Endothelial cell of umbilical vein (primary cell): ENCODE data around the gene RAB8B. TPM values are rescaled to one million over a fixed set of nuclear protein-coding genes. Genes with fewer than 3 reads are reported as not detected.

Source experiments
- BruUV-seq: library from RNA; stranded (reverse); fragments of 400-500 nt; replicated peaks from 2 replicates; lab custom pipeline; 2021; lab: Mats Ljungman, UMichigan
- CTCF ChIA-PET: fragments of 300-600, 350-600 bp; sonication (Branson Sonifier 250); formaldehyde crosslinking; loops from one replicate; lab custom pipeline; 2021; ENCODE audit warnings: antibody characterized with exemption, inconsistent platforms; lab: Charles Lee
- POLR2A ChIA-PET: fragments of 300-600, 350-600 bp; sonication (Branson Sonifier 250); formaldehyde crosslinking; loops from one replicate; lab custom pipeline; 2021; ENCODE audit warnings: antibody characterized with exemption, inconsistent platforms; lab: Charles Lee
- DNase-seq: peaks from one replicate; pipeline ENCODE4 v3.0.0-alpha.2; 2011; ENCODE audit warnings: low read depth, low spot score
- FAIRE-seq: peaks from 2 replicates; lab custom pipeline; 2011; peaks lifted over from hg19 to GRCh38; lab: Jason Lieb, UNC
- H2AFZ ChIP-seq: 2 replicates; pipeline ENCODE4 v1.6.0; 2012; ENCODE audit warnings: low read depth, low read length, control low read depth, inconsistent platforms
- H3K27ac ChIP-seq: 2 replicates; pipeline ENCODE4 v1.5.1; 2011; ENCODE audit warnings: low read depth, mild to moderate bottlenecking, control low read depth, low read length, moderate library complexity; ENCODE audit not compliant: insufficient read depth
- H3K27me3 ChIP-seq, 2 experiments: 2 replicates each; pipeline versions ENCODE4 v1.6.0 to v1.6.1; 2011; ENCODE audit warnings: low read length in 2 of 2, mixed read lengths in 1 of 2; ENCODE audit not compliant: control insufficient read depth in 2 of 2, insufficient read depth in 2 of 2
- H3K36me3 ChIP-seq, 2 experiments: 2 replicates in 1 of 2; 3 replicates in 1 of 2; pipeline ENCODE4 v1.5.1; 2011; ENCODE audit warnings: low read length in 2 of 2, mild to moderate bottlenecking in 1 of 2, moderate library complexity in 1 of 2; ENCODE audit not compliant: control insufficient read depth in 2 of 2, insufficient read depth in 2 of 2; ENCODE audit errors: extremely low read depth in 1 of 2
- H3K4me1 ChIP-seq: 3 replicates; pipeline ENCODE4 v1.5.1; 2011; ENCODE audit warnings: mild to moderate bottlenecking, low read length; ENCODE audit not compliant: control insufficient read depth, insufficient read depth; ENCODE audit errors: extremely low read depth
- H3K4me2 ChIP-seq: 2 replicates; pipeline ENCODE4 v1.6.1; 2011; ENCODE audit warnings: low read length, control low read depth, mixed read lengths; ENCODE audit not compliant: insufficient read depth
- H3K4me3 ChIP-seq, 3 experiments: fragments of 200-600 bp in 1 of 3; sonication (generic), shearing (Covaris generic) in 1 of 3; replicated peaks in 1 of 3; 2 replicates each; pipeline ENCODE4 v1.5.1; 2011 to 2016; ENCODE audit warnings: control low read depth in 3 of 3, low read length in 3 of 3, mild to moderate bottlenecking in 2 of 3, inconsistent platforms in 1 of 3, low read depth in 1 of 3, moderate library complexity in 1 of 3; ENCODE audit not compliant: insufficient read depth in 1 of 3
- H3K79me2 ChIP-seq: 2 replicates; pipeline ENCODE4 v1.6.0; 2012; ENCODE audit warnings: low read length, inconsistent platforms; ENCODE audit not compliant: control insufficient read depth, insufficient read depth
- H3K9ac ChIP-seq: replicated peaks from 2 replicates; pipeline ENCODE3; 2011; ENCODE audit warnings: low read length, control low read depth; ENCODE audit not compliant: insufficient read depth; ENCODE audit errors: extremely low read depth
- H3K9me1 ChIP-seq: replicated peaks from 3 replicates; pipeline ENCODE4 v1.6.0; 2011; ENCODE audit warnings: mild to moderate bottlenecking, low read length; ENCODE audit not compliant: control insufficient read depth, insufficient read depth; ENCODE audit errors: extremely low read depth
- H3K9me3 ChIP-seq: replicated peaks from 2 replicates; pipeline ENCODE4 v1.5.1; 2012; ENCODE audit warnings: low read length, inconsistent platforms; ENCODE audit not compliant: control insufficient read depth, insufficient read depth
- H4K20me1 ChIP-seq: replicated peaks from 2 replicates; pipeline ENCODE3; 2011; ENCODE audit warnings: mild to moderate bottlenecking, low read length; ENCODE audit not compliant: control insufficient read depth, insufficient read depth; ENCODE audit errors: extremely low read depth
- EZH2 ChIP-seq: IDR thresholded peaks from 2 replicates; pipeline ENCODE4 v1.6.1; 2012; ENCODE audit warnings: borderline replicate concordance, low read depth, mild to moderate bottlenecking, moderate library complexity, low read length, inconsistent platforms; ENCODE audit not compliant: severe bottlenecking
- FOS ChIP-seq: IDR thresholded peaks from 2 replicates; pipeline ENCODE4 v1.6.1; 2011; ENCODE audit warnings: mild to moderate bottlenecking, low read length, moderate library complexity, borderline replicate concordance; ENCODE audit not compliant: insufficient read depth
- GATA2 ChIP-seq: IDR thresholded peaks from 2 replicates; pipeline ENCODE4 v1.7.0; 2011; ENCODE audit warnings: low read depth, mild to moderate bottlenecking, moderate library complexity, mixed read lengths, low read length; ENCODE audit not compliant: insufficient read length, insufficient read depth
- JUN ChIP-seq: IDR thresholded peaks from 2 replicates; pipeline ENCODE4 v1.6.1; 2011; ENCODE audit warnings: borderline replicate concordance, low read depth; ENCODE audit not compliant: insufficient read length, insufficient read depth
- MYC ChIP-seq: IDR thresholded peaks from one replicate; pipeline ENCODE4 v1.6.1; 2011; ENCODE audit warnings: mild to moderate bottlenecking, low read depth, low read length
- POLR2A ChIP-seq: IDR thresholded peaks from 2 replicates; pipeline ENCODE4 v1.6.1; 2012; ENCODE audit warnings: low read depth, mild to moderate bottlenecking, control low read depth, low read length
- POLR2AphosphoS5 ChIP-seq: IDR thresholded peaks from 2 replicates; pipeline ENCODE4 v1.6.1; 2012; ENCODE audit warnings: low read depth, mild to moderate bottlenecking, control low read depth, low read length, moderate library complexity; ENCODE audit not compliant: insufficient read depth
- dilution Hi-C: fragments of 300-500 bp; cut with MboI; formaldehyde crosslinking; loops from one replicate; pipeline ENCODE4 v1.15.0; 2019; ENCODE audit warnings: low sequenced_read_pairs; ENCODE audit not compliant: extremely low pct_ligation_motif_present
- intact Hi-C: fragments of 100-400 bp; cut with micrococcal nuclease; formaldehyde crosslinking; loops from one replicate; pipeline ENCODE4 v1.10.0; 2022
- polyA plus RNA-seq, 4 experiments: library from polyadenylated mRNA; depleted of rRNA in 3 of 4; stranded (reverse) in 3 of 4; unstranded in 1 of 4; fragments of >200 nt; gene quantifications; 2 replicates each; pipeline versions ENCODE4 v1.2.1 to v1.2.3, GENCODE V29; 2011 to 2012; ENCODE audit warnings: missing spikeins in 1 of 4
- total RNA-seq: library from RNA; stranded (reverse); gene quantifications from 2 replicates; pipeline ENCODE4 v1.2.3, GENCODE V29; 2021
- TF ChIP-seq, protein P1 (sequence below): IDR thresholded peaks from 2 replicates; pipeline ENCODE4 v1.6.1; 2011; ENCODE audit not compliant: insufficient read depth, insufficient read length
- TF ChIP-seq, protein P2 (sequence below), 2 donors: IDR thresholded peaks; 1 replicate in 1 of 2; 2 replicates in 1 of 2; pipeline ENCODE4 v1.5.1; 2011; ENCODE audit warnings: low read length in 2 of 2, mild to moderate bottlenecking in 2 of 2, moderate library complexity in 2 of 2, control low read depth in 1 of 2, inconsistent platforms in 1 of 2, low read depth in 1 of 2; ENCODE audit not compliant: insufficient read depth in 1 of 2; ENCODE audit errors: extremely low read depth in 1 of 2

Gene RAB8B
- total and polyA plus RNA-seq, 2 donors (not counting 3 experiments of a cell fraction or from before 2014, with no cell fraction given) = 10.4 to 52.5 TPM

DNA sequence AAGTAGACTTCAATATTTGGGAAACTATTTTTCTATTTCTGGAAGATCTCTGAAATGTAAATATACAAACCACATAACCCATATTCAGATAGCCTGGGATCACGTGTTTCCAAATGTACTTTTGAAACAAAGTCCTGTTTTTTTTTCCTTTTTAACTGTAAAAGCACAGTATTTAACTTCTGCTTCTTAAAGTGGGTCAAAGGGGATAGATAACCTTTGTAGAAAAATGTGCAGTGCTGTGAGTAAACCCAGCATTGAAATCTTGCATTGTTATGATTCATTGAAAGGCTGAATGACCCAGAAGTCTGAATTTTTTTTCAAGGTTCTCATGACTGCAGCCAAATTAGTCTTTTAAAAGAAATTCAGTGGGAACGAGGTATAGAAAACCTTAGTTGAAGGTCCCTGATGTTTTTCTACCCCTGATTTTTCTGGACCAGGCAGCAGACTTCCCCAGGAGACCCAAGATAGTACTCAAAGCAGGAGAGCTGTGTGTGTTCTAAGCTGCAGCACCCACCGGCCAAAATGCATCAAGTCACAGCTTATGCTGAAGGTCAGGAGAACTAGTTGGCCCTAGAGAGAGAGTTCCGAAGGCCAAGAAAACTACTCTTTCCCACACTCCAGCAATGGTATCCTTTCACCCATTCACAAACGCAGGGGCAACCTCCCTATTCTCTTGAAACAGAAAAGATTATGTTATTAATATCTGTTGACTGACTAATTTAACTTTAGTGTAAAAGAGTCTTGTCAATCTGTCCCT, 44.4 kb downstream of the RAB8B start:
- FAIRE-seq = peak; percentile 76
- peak; percentile 90 for DNase-seq
- Histone ChIP-seq H3K27me3 (no peaks in the 10 kb centered on the region), H3K9me1 (no peaks in the 10 kb centered on the region), H3K79me2 (peaks cover 37% of the 10 kb centered on the region), H4K20me1 (no peaks in the 10 kb centered on the region), H3K9me3 (no peaks in the 10 kb centered on the region), H3K27ac (peak overlapping the region; percentile 91), H3K9ac (peak overlapping the region; percentile 63), H3K4me3 (no peak overlapping the region), H3K4me2 (peak overlapping the region; percentile 67), H3K4me1 (peaks cover 52% of the 10 kb centered on the region), H3K36me3 (no peaks in the 10 kb centered on the region), H2AFZ (no peak overlapping the region)
- TF ChIP-seq JUN (peak; percentile 40), FOS (peak; percentile 51), POLR2AphosphoS5 (no peak), GATA2 (peak; percentile 55), EZH2 (no peak), MYC (no peak), POLR2A (no peak)
- TF ChIP-seq, protein P1, sequence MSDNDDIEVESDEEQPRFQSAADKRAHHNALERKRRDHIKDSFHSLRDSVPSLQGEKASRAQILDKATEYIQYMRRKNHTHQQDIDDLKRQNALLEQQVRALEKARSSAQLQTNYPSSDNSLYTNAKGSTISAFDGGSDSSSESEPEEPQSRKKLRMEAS = no peak
- TF ChIP-seq, protein P2, sequence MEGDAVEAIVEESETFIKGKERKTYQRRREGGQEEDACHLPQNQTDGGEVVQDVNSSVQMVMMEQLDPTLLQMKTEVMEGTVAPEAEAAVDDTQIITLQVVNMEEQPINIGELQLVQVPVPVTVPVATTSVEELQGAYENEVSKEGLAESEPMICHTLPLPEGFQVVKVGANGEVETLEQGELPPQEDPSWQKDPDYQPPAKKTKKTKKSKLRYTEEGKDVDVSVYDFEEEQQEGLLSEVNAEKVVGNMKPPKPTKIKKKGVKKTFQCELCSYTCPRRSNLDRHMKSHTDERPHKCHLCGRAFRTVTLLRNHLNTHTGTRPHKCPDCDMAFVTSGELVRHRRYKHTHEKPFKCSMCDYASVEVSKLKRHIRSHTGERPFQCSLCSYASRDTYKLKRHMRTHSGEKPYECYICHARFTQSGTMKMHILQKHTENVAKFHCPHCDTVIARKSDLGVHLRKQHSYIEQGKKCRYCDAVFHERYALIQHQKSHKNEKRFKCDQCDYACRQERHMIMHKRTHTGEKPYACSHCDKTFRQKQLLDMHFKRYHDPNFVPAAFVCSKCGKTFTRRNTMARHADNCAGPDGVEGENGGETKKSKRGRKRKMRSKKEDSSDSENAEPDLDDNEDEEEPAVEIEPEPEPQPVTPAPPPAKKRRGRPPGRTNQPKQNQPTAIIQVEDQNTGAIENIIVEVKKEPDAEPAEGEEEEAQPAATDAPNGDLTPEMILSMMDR (IDR thresholded peaks at IDR 0.05; ENCODE audit: extremely low read depth in 1 of 2, insufficient read depth in 1 of 2, low read depth in 1 of 2, low read length in 2 of 2) = no peak
- intact Hi-C loops (loop anchor here (1.0 to 5.0 kb wide), 3 partner anchors 10 to 387 kb away; no protein-coding TSS in a partner anchor), dilution Hi-C loops (no loop called here)
- CTCF ChIA-PET = interaction anchor here (1.6 to 2.0 kb wide), 4 partner anchors 12 to 168 kb away, joined by 4 to 8 read pairs (median 6); no protein-coding TSS in a partner anchor
- no TSS peak for BruUV-seq
- POLR2A ChIA-PET = no interaction called here
